ENCODE measurements around the gene HTT. TPM values are rescaled to one million over a fixed set of nuclear protein-coding genes. Genes with fewer than 3 reads are reported as not detected.

The HTT gene
- total RNA-seq, 8 experiments from 2014 or later = 21.9 to 102 (median 30.1) TPM

DNA sequence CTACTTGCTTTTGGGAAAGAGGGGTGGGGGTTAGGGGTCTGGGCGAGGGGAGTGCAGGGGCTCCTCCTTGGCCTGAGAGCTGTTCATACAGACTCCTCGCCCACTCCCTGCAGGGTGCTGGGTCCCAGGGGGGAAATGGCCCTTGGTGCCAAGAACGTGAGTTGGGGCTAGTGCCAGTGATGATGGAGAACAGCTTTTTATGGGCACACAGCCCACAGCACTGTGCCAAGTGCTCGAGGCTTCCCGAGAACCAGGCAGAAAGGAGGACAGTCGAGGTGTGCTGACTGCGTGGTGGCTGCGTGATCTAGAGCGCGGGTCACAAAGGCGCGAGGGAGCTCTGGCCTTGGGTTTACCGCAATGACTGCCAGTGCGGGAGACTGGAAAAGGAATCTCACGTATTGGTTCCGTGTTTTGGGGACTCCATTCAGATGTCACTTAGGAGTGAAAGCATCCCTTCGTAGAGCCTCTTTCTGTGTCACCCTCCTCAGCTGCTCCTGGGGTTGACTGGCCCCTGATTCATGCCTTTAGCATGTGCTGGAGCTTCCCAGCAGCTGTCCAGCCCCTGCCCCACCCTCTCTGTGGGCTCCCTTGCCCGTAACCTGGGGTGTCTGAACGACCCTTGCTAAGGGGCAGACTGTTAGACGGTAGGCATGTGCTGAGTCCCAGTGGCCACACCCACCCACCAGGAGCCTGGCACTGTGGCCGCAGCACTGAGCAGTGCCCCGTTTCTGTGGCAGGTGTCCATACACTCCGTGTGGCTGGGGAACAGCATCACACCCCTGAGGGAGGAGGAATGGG is 153.6 kb downstream of the HTT start:
- Histone ChIP-seq H3K4me3 (no peak overlapping the region), H3K4me1 (replicated peaks in 1 of 2) (no peaks in the 10 kb centered on the region), H3K27ac (no peak overlapping the region)
- WGBS, 10 experiments = 42 to 100% (median 100%) methylated on average over 1 to 9 of the region's 23 CpGs; no CpG with 5 or more reads in 4 of the 10 experiments
- in situ Hi-C loops (cut with MboI; ENCODE audit: low pct_unique_long_range_greater_than_20kb in 2 of 9, low sequenced_read_pairs in 9 of 9, unreplicated experiment in 9 of 9) = no loop called here
- ATAC-seq (replicated peaks in 6 of 8) = peak in 2 of 8 experiments; percentile 69 to 78

- in situ Hi-C loops (cut with MboI; ENCODE audit: low pct_unique_long_range_greater_than_20kb in 2 of 9, low sequenced_read_pairs in 9 of 9, unreplicated experiment in 9 of 9) = no loop called here
- 90 to 100% (median 96%) methylated on average over 1 to 6 of the region's 13 CpGs; no CpG with 5 or more reads in 3 of the 10 experiments for WGBS, 10 experiments
Measured at GRCh38 chr4:3228881-3229280, 154.4 kb downstream of the HTT start.

DNA sequence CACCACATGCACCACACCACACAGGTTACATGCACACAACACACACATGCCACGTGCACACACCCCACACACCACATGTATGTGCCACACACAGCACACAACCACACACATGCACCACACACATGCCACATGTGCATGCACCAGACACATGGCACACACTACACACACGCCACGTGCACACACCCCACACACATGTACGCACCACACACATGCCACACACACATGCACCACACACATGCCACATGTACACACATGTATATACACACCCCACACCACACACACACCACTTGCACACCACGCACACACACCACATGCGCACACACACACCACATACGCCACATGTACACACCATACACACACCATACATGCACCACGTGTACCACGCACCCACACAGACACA is 154.8 kb downstream of the HTT start:
- Histone ChIP-seq H3K4me1 (replicated peaks in 1 of 2) (no peaks in the 10 kb centered on the region), H3K4me3 (no peak overlapping the region), H3K27ac (no peak overlapping the region)
- ATAC-seq (replicated peaks in 6 of 8) = peak in 1 of 8 experiments; percentile 9
- in situ Hi-C loops (cut with MboI; ENCODE audit: low pct_unique_long_range_greater_than_20kb in 2 of 9, low sequenced_read_pairs in 9 of 9, unreplicated experiment in 9 of 9) = no loop called here
- 98 to 100% (median 100%) methylated on average over 1 to 8 of the region's 9 CpGs; no CpG with 5 or more reads in 5 of the 10 experiments for WGBS, 10 experiments

More at GRCh38 chr4:3228881-3229280, 154.4 kb downstream of the HTT start:
- Histone ChIP-seq H3K4me3 (no peak overlapping the region), H3K27ac (no peak overlapping the region), H3K4me1 (replicated peaks in 1 of 2) (no peaks in the 10 kb centered on the region)
- peak in 2 of 8 experiments; percentile 4 to 21 for ATAC-seq (replicated peaks in 6 of 8)

GRCh38 chr4:3229964-3230363 is 155.5 kb downstream of the HTT start:
- no peak for ATAC-seq (replicated peaks in 6 of 8)
- H3K4me3 ChIP-seq = no peak overlapping the region
- 90 to 100% (median 100%) methylated on average over 5 to 8 of the region's 17 CpGs; no CpG with 5 or more reads in 7 of the 10 experiments for WGBS, 10 experiments
- no peaks in the 10 kb centered on the region for H3K4me1 ChIP-seq (replicated peaks in 1 of 2)
- in situ Hi-C loops (cut with MboI; ENCODE audit: low pct_unique_long_range_greater_than_20kb in 2 of 9, low sequenced_read_pairs in 9 of 9, unreplicated experiment in 9 of 9) = no loop called here
- no peak overlapping the region for H3K27ac ChIP-seq

- Histone ChIP-seq H3K4me3 (no peak overlapping the region), H3K4me1 (replicated peaks in 1 of 2) (no peaks in the 10 kb centered on the region), H3K27ac (no peak overlapping the region)
- in situ Hi-C loops (cut with MboI; ENCODE audit: low pct_unique_long_range_greater_than_20kb in 2 of 9, low sequenced_read_pairs in 9 of 9, unreplicated experiment in 9 of 9) = no loop called here
- WGBS, 10 experiments = 39 to 93% (median 71%) methylated on average over 1 to 6 of the region's 9 CpGs; no CpG with 5 or more reads in 5 of the 10 experiments
- no peak for ATAC-seq (replicated peaks in 6 of 8)
Measured at GRCh38 chr4:3231471-3231870, 157.0 kb downstream of the HTT start.

DNA sequence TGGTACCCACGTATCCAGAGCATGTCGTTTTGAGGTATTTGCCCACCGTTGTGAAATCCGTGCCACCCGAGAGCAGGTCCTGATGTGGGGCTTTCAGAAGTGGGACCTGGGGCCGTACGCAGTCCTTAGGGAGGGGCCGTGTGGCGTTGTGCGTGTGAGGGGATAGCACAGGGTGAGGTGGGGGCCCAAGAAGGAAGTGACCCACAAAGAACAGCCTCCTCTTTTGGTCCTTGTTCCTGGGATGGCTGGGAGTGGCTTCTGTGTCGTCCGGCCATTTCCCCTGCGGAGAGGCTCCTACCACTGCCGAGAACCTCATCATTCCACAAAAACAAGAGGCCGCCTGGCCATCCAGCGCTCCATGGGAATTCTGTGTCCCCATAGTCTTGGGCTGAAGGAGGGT is 157.5 kb downstream of the HTT start:
- H3K4me1 ChIP-seq (replicated peaks in 1 of 2) = peaks cover under 1% of the 10 kb centered on the region in 2 donors
- no peak for ATAC-seq (replicated peaks in 6 of 8)
- 76 to 100% (median 90%) methylated on average over 2 to 8 of the region's 16 CpGs; no CpG with 5 or more reads in 3 of the 10 experiments for WGBS, 10 experiments
- no peak overlapping the region for H3K27ac ChIP-seq
- in situ Hi-C loops (cut with MboI; ENCODE audit: low pct_unique_long_range_greater_than_20kb in 2 of 9, low sequenced_read_pairs in 9 of 9, unreplicated experiment in 9 of 9) = no loop called here
- no peak overlapping the region for H3K4me3 ChIP-seq

DNA sequence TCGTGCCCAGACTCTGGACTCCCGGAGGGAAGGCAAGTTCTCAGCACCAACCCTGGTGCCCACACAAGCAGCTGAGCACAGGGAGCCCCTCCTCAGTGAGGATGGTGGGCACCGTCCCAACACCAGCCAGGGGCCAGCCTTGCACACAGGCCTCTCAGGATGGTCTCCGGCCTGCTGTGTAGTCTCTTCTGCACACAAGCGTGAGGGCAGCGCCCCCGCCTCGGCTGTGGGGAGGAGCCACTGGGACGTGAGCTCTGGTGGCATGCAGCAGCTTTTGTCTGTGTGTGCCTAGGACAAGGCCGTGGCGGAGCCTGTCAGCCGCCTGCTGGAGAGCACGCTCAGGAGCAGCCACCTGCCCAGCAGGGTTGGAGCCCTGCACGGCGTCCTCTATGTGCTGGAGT is 158.4 kb downstream of the HTT start:
- in situ Hi-C loops (cut with MboI; ENCODE audit: low pct_unique_long_range_greater_than_20kb in 2 of 9, low sequenced_read_pairs in 9 of 9, unreplicated experiment in 9 of 9) = no loop called here

GRCh38 chr4:3233391-3234071 is 159.1 kb downstream of the HTT start:
- ATAC-seq (replicated peaks in 6 of 8) = peak in 6 of 8 experiments; percentile 24 to 83 (median 68)
- no peak overlapping the region for H3K4me3 ChIP-seq
- in situ Hi-C loops (cut with MboI; ENCODE audit: low pct_unique_long_range_greater_than_20kb in 2 of 9, low sequenced_read_pairs in 9 of 9, unreplicated experiment in 9 of 9) = no loop called here
- 71 to 100% (median 94%) methylated on average over 1 to 12 of the region's 21 CpGs; no CpG with 5 or more reads in 3 of the 10 experiments for WGBS, 10 experiments
- H3K4me1 ChIP-seq (replicated peaks in 1 of 2) = peaks cover 9 to 15% of the 10 kb centered on the region in 2 donors
- no peak overlapping the region for H3K27ac ChIP-seq

More for the DNA sequence above, 158.4 kb downstream of the HTT start:
- no peak overlapping the region for H3K4me3 ChIP-seq
- no peak for ATAC-seq (replicated peaks in 6 of 8)
- H3K4me1 ChIP-seq (replicated peaks in 1 of 2) = peaks cover 6 to 9% of the 10 kb centered on the region in 2 donors
- no peak overlapping the region for H3K27ac ChIP-seq
- 83 to 100% methylated on average over 1 to 5 of the region's 15 CpGs; no CpG with 5 or more reads in 8 of the 10 experiments for WGBS, 10 experiments

DNA sequence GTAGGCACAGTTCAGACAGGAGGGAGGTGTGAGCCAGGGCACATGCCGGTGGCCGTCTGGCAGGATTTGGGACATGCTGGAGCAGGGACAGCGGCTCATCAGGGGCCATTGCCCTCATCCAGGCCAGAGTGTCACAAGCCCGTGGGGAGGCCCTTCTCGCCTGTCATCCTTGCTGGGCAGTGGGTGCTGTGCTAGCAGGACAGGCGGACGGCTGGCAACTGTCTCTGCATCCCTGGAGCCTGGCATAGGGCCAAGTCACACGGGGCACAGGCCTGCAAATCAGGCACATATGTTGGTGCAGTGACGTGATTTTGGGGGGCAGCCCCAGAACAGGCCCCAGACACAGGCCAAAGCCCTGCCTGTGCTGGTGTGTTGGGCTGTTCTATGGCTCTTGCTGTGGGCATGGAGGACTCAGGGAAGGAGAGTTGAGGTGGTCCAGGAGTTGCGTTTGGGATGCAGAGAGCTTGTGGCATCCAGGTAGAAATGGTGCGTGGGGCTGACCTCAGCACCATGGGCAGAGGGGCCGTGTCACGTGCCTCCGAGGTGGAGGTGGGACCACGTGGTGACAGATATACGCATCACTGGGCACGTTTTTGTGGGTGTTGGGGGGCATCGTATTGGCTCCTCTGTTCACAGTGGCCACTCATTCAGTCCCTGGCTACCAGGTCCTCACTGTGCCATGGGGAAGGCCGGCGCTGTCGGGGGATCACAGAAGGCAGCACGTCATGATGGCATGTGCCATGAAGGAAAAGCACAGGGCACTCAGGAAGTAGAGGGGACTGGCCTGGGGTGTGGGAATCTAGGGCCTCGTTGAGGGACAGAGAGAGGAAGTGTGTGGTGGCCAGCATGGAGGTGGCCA is 159.9 kb downstream of the HTT start:
- Histone ChIP-seq H3K4me3 (no peak overlapping the region), H3K4me1 (replicated peaks in 1 of 2) (peaks cover 9 to 16% of the 10 kb centered on the region in 2 donors), H3K27ac (no peak overlapping the region)
- WGBS, 10 experiments = 70 to 100% (median 86%) methylated on average over 1 to 12 of the region's 23 CpGs; no CpG with 5 or more reads in 3 of the 10 experiments
- in situ Hi-C loops (cut with MboI; ENCODE audit: low pct_unique_long_range_greater_than_20kb in 2 of 9, low sequenced_read_pairs in 9 of 9, unreplicated experiment in 9 of 9) = no loop called here
- peak in 5 of 8 experiments; percentile 4 to 37 (median 17) for ATAC-seq (replicated peaks in 6 of 8)

- no peak for ATAC-seq (replicated peaks in 6 of 8)
- 89 to 100% (median 93%) methylated on average over 3 to 6 of the region's 14 CpGs; no CpG with 5 or more reads in 7 of the 10 experiments for WGBS, 10 experiments
- in situ Hi-C loops (cut with MboI; ENCODE audit: low pct_unique_long_range_greater_than_20kb in 2 of 9, low sequenced_read_pairs in 9 of 9, unreplicated experiment in 9 of 9) = no loop called here
- no peak overlapping the region for H3K27ac ChIP-seq
- H3K4me3 ChIP-seq = no peak overlapping the region
- peaks cover 9 to 16% of the 10 kb centered on the region in 2 donors for H3K4me1 ChIP-seq (replicated peaks in 1 of 2)
Measured at GRCh38 chr4:3235030-3235345, 160.5 kb downstream of the HTT start.

GRCh38 chr4:3235581-3235980 is 161.1 kb downstream of the HTT start:
- in situ Hi-C loops (cut with MboI; ENCODE audit: low pct_unique_long_range_greater_than_20kb in 2 of 9, low sequenced_read_pairs in 9 of 9, unreplicated experiment in 9 of 9) = no loop called here
- ATAC-seq (replicated peaks in 6 of 8) = no peak
- no peak overlapping the region for H3K4me3 ChIP-seq
- peaks cover 9 to 16% of the 10 kb centered on the region in 2 donors for H3K4me1 ChIP-seq (replicated peaks in 1 of 2)
- H3K27ac ChIP-seq = no peak overlapping the region
- WGBS, 10 experiments = 93 to 100% (median 100%) methylated on average over 1 to 5 of the region's 11 CpGs; no CpG with 5 or more reads in 6 of the 10 experiments

- H3K4me3 ChIP-seq = no peak overlapping the region
- WGBS, 10 experiments = no CpG with 5 or more reads among the region's 9 CpGs
- ATAC-seq (replicated peaks in 6 of 8) = no peak
- in situ Hi-C loops (cut with MboI; ENCODE audit: low pct_unique_long_range_greater_than_20kb in 2 of 9, low sequenced_read_pairs in 9 of 9, unreplicated experiment in 9 of 9) = no loop called here
- H3K4me1 ChIP-seq (replicated peaks in 1 of 2) = peaks cover 9 to 16% of the 10 kb centered on the region in 2 donors
- H3K27ac ChIP-seq = no peak overlapping the region
Measured at GRCh38 chr4:3236326-3236878, 161.9 kb downstream of the HTT start.

All from motor neuron (in vitro differentiated cells).